ENCODE measurements around the gene OAS1.

Gene OAS1

DNA sequence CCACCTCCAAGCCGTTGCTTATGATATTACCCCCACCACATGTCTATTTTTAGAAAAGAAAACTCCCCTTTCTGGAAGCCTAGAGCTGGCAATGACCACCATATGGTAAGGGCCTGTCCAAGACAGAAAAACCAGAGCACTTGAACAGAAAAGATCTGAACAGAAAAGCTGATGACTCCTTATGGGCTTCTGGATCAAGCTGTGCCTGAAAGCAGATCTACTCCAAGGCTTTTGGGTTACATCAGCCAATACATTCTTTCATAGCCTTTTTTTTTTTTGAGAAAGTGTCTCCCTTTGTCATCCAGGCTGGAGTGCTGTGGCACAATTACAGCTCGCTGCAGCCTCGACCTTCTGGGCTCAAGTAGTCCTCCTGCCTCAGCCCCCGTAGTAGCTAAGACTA is 54.8 kb downstream of the OAS1 start:
- Histone ChIP-seq H3K4me1 (no peaks in the 10 kb centered on the region), H3K4me3 (ENCODE audit: low read depth, low read length) (no peak overlapping the region), H3K9me3 (peaks cover 11% of the 10 kb centered on the region; the same call in 1 of the 2 replicates), H3K27me3 (no peaks in the 10 kb centered on the region), H3K36me3 (peaks cover 71% of the 10 kb centered on the region)
- TF ChIP-seq, protein P1, sequence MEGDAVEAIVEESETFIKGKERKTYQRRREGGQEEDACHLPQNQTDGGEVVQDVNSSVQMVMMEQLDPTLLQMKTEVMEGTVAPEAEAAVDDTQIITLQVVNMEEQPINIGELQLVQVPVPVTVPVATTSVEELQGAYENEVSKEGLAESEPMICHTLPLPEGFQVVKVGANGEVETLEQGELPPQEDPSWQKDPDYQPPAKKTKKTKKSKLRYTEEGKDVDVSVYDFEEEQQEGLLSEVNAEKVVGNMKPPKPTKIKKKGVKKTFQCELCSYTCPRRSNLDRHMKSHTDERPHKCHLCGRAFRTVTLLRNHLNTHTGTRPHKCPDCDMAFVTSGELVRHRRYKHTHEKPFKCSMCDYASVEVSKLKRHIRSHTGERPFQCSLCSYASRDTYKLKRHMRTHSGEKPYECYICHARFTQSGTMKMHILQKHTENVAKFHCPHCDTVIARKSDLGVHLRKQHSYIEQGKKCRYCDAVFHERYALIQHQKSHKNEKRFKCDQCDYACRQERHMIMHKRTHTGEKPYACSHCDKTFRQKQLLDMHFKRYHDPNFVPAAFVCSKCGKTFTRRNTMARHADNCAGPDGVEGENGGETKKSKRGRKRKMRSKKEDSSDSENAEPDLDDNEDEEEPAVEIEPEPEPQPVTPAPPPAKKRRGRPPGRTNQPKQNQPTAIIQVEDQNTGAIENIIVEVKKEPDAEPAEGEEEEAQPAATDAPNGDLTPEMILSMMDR (IDR thresholded peaks at IDR 0.05; ENCODE audit: low read depth, low read length): no peak
- no peak for DNase-seq

DNA sequence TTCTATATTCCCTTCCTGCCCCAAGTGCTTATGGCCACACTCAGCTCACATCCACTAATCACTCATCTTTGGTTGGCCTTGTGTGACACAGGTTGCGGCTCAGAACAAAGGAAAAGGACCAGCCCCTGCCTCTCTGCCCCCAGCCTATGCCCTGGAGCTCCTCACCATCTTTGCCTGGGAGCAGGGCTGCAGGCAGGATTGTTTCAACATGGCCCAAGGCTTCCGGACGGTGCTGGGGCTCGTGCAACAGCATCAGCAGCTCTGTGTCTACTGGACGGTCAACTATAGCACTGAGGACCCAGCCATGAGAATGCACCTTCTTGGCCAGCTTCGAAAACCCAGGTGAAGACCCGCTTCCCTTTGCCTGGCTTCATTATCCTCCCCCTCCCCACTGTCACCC is 55.8 kb downstream of the OAS1 start:
- no peak for DNase-seq
- Histone ChIP-seq H3K27me3 (no peaks in the 10 kb centered on the region), H3K36me3 (peaks cover 81% of the 10 kb centered on the region)

DNA sequence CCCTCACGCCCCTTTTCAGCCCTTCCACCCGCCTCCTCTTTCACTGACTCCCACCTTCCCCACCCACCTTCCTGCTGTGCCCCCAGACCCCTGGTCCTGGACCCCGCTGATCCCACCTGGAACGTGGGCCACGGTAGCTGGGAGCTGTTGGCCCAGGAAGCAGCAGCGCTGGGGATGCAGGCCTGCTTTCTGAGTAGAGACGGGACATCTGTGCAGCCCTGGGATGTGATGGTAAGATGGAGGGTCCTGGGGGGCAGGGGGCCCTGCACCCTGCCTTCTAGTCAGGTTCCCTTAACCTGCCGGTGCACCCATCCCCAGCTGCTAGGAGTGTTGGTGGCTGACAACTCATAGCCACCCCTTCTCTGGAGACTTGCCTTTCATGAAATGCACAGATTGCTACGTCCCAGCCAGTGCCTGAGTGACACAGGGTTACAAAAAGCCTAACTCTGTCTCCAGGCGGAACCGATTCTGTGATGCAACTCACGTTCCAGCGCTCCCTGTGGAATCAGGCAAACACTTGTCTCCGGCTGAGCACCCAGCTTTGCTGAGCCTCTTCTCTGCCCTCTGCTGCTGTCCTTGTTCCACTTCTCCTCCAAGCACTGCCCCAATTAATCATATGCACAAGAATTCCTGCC is 56.6 kb downstream of the OAS1 start:
- H3K27me3 ChIP-seq: no peaks in the 10 kb centered on the region
- peaks cover 10% of the 10 kb centered on the region; the same call in 1 of the 2 replicates for H3K9me3 ChIP-seq
- TF ChIP-seq, protein P1 (IDR thresholded peaks at IDR 0.05; ENCODE audit: low read depth, low read length): no peak
- no peak overlapping the region for H3K4me3 ChIP-seq (ENCODE audit: low read depth, low read length)
- H3K4me1 ChIP-seq: no peaks in the 10 kb centered on the region
- peaks cover 87% of the 10 kb centered on the region for H3K36me3 ChIP-seq
- DNase-seq: no peak

More for the DNA sequence above, 55.8 kb downstream of the OAS1 start:
- Histone ChIP-seq H3K4me1 (no peaks in the 10 kb centered on the region), H3K4me3 (ENCODE audit: low read depth, low read length) (no peak overlapping the region), H3K9me3 (peaks cover 11% of the 10 kb centered on the region; the same call in 1 of the 2 replicates)
- TF ChIP-seq, protein P1 (IDR thresholded peaks at IDR 0.05; ENCODE audit: low read depth, low read length): no peak

DNA sequence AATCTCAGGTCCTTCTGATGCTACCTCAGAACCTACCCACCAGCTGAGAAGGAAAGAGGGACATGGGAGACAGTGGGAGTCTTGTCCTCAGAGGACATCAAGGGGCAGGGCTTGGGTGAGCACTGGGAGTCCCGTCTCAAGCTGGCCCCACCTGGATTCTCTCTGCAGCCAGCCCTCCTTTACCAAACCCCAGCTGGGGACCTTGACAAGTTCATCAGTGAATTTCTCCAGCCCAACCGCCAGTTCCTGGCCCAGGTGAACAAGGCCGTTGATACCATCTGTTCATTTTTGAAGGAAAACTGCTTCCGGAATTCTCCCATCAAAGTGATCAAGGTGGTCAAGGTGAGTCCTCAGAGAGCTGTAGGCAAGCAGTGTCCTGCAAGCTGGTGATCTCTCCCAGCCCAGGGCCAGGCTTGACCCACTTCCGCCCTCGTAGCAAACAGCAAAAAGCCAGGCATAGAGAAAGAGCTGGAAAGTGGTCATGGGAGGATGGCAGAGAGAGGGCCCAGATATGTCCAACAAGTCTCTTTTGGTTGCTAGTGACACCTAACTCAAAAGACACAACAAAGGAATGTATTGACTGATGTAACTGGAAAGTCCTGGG is 57.4 kb downstream of the OAS1 start:
- TF ChIP-seq, protein P1 (IDR thresholded peaks at IDR 0.05; ENCODE audit: low read depth, low read length): no peak
- peaks cover 4% of the 10 kb centered on the region; the same call in 1 of the 2 replicates for H3K9me3 ChIP-seq
- no peaks in the 10 kb centered on the region for H3K4me1 ChIP-seq
- peaks cover 81% of the 10 kb centered on the region for H3K36me3 ChIP-seq
- H3K27me3 ChIP-seq: no peaks in the 10 kb centered on the region
- no peak for DNase-seq
- H3K4me3 ChIP-seq (ENCODE audit: low read depth, low read length): no peak overlapping the region

DNA sequence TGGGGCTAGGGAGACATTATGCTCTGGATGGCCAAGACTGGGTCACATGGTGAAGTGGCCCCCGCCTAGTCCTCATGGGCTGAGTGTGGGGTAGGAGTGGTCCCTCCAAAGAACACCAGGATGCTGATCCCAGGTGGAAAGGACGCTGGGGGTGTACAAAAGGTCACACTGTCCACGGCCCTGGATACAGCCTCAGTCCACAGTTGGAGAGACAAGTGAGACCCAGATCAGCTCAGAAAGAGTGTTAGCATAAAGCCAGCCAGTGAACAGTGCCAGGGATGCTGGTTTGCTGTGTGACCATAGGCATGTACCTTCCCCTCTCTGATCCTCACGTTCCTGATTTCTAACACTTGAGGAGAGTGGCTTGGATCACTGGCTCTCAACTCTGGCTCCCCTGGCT is 58.2 kb downstream of the OAS1 start:
- no peak for DNase-seq
- Histone ChIP-seq H3K27me3 (no peaks in the 10 kb centered on the region), H3K4me1 (no peaks in the 10 kb centered on the region), H3K4me3 (ENCODE audit: low read depth, low read length) (no peak overlapping the region), H3K36me3 (peaks cover 82% of the 10 kb centered on the region), H3K9me3 (no peaks in the 10 kb centered on the region)
- TF ChIP-seq, protein P1 (IDR thresholded peaks at IDR 0.05; ENCODE audit: low read depth, low read length): no peak

DNA sequence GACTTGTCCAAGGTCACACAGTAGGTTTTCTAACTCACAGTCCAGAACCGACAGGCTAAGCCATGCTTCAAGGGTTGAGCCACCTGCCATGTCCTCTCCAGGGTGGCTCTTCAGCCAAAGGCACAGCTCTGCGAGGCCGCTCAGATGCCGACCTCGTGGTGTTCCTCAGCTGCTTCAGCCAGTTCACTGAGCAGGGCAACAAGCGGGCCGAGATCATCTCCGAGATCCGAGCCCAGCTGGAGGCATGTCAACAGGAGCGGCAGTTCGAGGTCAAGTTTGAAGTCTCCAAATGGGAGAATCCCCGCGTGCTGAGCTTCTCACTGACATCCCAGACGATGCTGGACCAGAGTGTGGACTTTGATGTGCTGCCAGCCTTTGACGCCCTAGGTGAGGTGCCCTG is 58.9 kb downstream of the OAS1 start:
- Histone ChIP-seq H3K4me1 (no peaks in the 10 kb centered on the region; the same call in 1 of the 2 replicates), H3K36me3 (peaks cover 89% of the 10 kb centered on the region), H3K9me3 (no peaks in the 10 kb centered on the region), H3K4me3 (ENCODE audit: low read depth, low read length) (no peak overlapping the region), H3K27me3 (no peaks in the 10 kb centered on the region)
- no peak for DNase-seq
- TF ChIP-seq, protein P1 (IDR thresholded peaks at IDR 0.05; ENCODE audit: low read depth, low read length): no peak

Data from BE2C (cell line).